CD4-positive, CD25-positive, alpha-beta regulatory T cell (primary cell): ENCODE data around the gene HBP1. TPM values are rescaled to one million over a fixed set of nuclear protein-coding genes. Genes with fewer than 3 reads are reported as not detected.

Source experiments
- ATAC-seq, 2 donors: fragments of 150-1000 bp; cut with Tn5 transposase; one replicate each; pipeline ENCODE4 v1.10.0; 2021; ENCODE audit warnings: low read depth in 2 of 2, moderate number of reproducible peaks in 2 of 2, moderate library complexity in 1 of 2
- DNase-seq, 3 donors: peaks; one replicate each; pipeline versions ENCODE4 v3.0.0 to v3.0.0-alpha.2; 2012 to 2022; ENCODE audit warnings: mixed read lengths in 1 of 3
- H3K27ac ChIP-seq: one replicate; pipeline ENCODE4 v1.7.0; 2013; ENCODE audit warnings: mild to moderate bottlenecking, low read length; ENCODE audit not compliant: insufficient read depth, poor library complexity, severe bottlenecking
- H3K27me3 ChIP-seq: one replicate; pipeline ENCODE4 v1.7.0; 2013; ENCODE audit warnings: low read length; ENCODE audit not compliant: control insufficient read depth, insufficient read depth
- H3K36me3 ChIP-seq: one replicate; pipeline ENCODE4 v1.7.0; 2013; ENCODE audit warnings: mild to moderate bottlenecking, low read length, moderate library complexity; ENCODE audit not compliant: control insufficient read depth, insufficient read depth
- H3K4me1 ChIP-seq: 2 replicates; pipeline ENCODE4 v1.7.0; 2013; ENCODE audit warnings: mild to moderate bottlenecking, low read length; ENCODE audit not compliant: insufficient read depth, control insufficient read depth, poor library complexity, severe bottlenecking
- H3K4me3 ChIP-seq: one replicate; pipeline ENCODE4 v1.7.0; 2013; ENCODE audit warnings: low read depth, mild to moderate bottlenecking, low read length, moderate library complexity
- H3K9me3 ChIP-seq, 2 experiments: 1 replicate in 1 of 2; 2 replicates in 1 of 2; pipeline ENCODE4 v1.7.0; 2013; ENCODE audit warnings: low read length in 2 of 2, mild to moderate bottlenecking in 1 of 2, moderate library complexity in 1 of 2; ENCODE audit not compliant: control insufficient read depth in 2 of 2
- H3K27ac Mint-ChIP-seq, 3 donors: one replicate each; pipeline ENCODE4 v1.8.0; 2020 to 2022; ENCODE audit warnings: mild to moderate bottlenecking in 3 of 3, mixed read lengths in 3 of 3, moderate library complexity in 2 of 3
- H3K27me3 Mint-ChIP-seq: one replicate; pipeline ENCODE4 v1.8.0; 2022; ENCODE audit warnings: mild to moderate bottlenecking, mixed read lengths
- H3K36me3 Mint-ChIP-seq: one replicate; pipeline ENCODE4 v1.8.0; 2020; ENCODE audit warnings: mixed read lengths
- H3K4me1 Mint-ChIP-seq, 4 donors: one replicate each; pipeline ENCODE4 v1.8.0; 2020 to 2022; ENCODE audit warnings: mixed read lengths in 4 of 4, mild to moderate bottlenecking in 1 of 4
- H3K4me3 Mint-ChIP-seq, 4 donors: one replicate each; pipeline ENCODE4 v1.8.0; 2020 to 2022; ENCODE audit warnings: mild to moderate bottlenecking in 4 of 4, mixed read lengths in 4 of 4, moderate library complexity in 3 of 4
- H3K9me3 Mint-ChIP-seq, 7 donors: one replicate each; pipeline ENCODE4 v1.8.0; 2020 to 2022; ENCODE audit warnings: mixed read lengths in 7 of 7, mild to moderate bottlenecking in 3 of 7, moderate library complexity in 2 of 7
- polyA plus RNA-seq, 4 donors: library from polyadenylated mRNA; unstranded; fragments of 300-500 nt; fragmentation: Illumina TruSeq; gene quantifications; one replicate each; pipeline ENCODE4 v1.2.3, GENCODE V29; 2021
- total RNA-seq: library from RNA; stranded (reverse); gene quantifications from one replicate; pipeline ENCODE4 v1.2.3, GENCODE V29; 2022

The HBP1 gene
- total and polyA plus RNA-seq, 5 donors from 2014 or later, result 67.8 to 249 (median 87.9) TPM

DNA sequence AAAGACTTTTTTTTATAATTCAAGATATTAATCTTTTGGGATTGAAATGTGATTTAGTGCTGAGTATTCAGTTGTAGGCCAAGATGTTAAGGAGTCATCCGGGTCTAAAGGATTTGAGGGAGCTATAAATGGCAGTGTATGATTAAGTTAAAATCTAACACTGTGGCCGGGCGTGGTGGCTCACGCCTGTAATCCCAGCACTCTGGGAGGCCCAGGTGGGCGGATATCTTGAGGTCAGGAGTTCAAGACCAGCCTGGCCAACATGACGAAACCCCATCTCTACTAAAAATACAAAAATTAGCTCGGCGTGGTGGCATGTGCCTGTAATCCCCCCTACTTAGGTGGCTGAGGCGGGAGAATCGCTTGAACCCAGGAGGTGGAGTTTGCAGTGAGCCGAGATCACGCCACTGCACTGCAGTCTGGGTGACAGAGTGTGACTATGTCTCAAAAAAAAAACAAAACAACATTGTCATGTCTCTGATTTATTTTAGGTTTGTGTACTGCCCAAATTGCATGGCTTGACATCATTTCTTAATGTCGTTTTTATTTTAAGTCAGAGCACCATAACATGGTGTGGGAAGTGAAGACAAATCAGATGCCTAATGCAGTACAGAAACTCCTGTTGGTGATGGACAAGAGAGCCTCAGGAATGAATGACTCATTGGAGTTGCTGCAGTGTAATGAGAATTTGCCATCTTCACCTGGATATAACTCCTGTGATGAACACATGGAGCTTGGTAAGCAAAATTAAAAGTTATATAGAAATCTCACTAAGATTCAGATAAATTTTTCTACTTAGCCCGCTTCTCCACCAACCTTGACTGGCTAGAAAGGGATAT lies 10.7 kb downstream of the HBP1 start:
- no peaks in the 10 kb centered on the region for H3K27me3 ChIP-seq
- peak overlapping the region in 2 of 3 donors; percentile 11 to 63 for H3K27ac Mint-ChIP-seq
- peak overlapping the region; percentile 48 for H3K4me3 ChIP-seq
- H3K27me3 Mint-ChIP-seq, result no peaks in the 10 kb centered on the region
- peaks cover 45 to 72% (median 53%) of the 10 kb centered on the region in 4 donors for H3K4me1 Mint-ChIP-seq
- peaks cover 57% of the 10 kb centered on the region for H3K36me3 ChIP-seq
- H3K4me1 ChIP-seq, result peaks cover 38% of the 10 kb centered on the region
- H3K4me3 Mint-ChIP-seq, result peak overlapping the region; percentile 21 to 73 (median 51)
- H3K9me3 Mint-ChIP-seq, result no peaks in the 10 kb centered on the region
- H3K36me3 Mint-ChIP-seq, result peaks cover 25% of the 10 kb centered on the region
- no peak for DNase-seq
- H3K9me3 ChIP-seq, result no peaks in the 10 kb centered on the region
- H3K27ac ChIP-seq, result no peak overlapping the region
- no peak for ATAC-seq

DNA sequence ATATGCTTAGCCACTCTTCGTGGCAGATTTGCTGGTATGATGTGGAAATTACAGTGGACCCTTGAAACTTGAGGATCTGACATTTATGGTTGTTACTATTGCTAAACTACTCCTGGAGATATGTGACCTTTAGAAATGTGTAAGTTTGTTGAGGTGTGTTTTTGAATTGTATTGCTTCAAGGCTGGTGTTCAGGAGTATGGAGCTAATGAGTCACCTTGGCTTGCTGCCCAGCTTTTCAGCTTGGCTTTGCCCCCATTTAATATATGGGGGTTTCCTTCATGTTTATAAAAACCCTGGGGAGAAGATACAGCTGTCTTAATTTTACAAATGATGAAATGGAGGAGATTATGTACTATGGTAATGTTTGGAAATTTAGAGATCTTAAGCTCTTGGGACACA lies 11.6 kb downstream of the HBP1 start:
- H3K4me3 ChIP-seq, result peak overlapping the region; percentile 48
- DNase-seq (peak in 2 of 3 donors; percentile 14 to 26), ATAC-seq (peak; percentile 45 to 60)
- Mint-ChIP-seq H3K27me3 (no peaks in the 10 kb centered on the region), H3K9me3 (no peaks in the 10 kb centered on the region), H3K4me3 (peak overlapping the region in 3 of 4 donors; percentile 27 to 73 (median 30)), H3K4me1 (peaks cover 46 to 72% (median 49%) of the 10 kb centered on the region in 4 donors), H3K36me3 (peaks cover 33% of the 10 kb centered on the region), H3K27ac (peak overlapping the region; percentile 11 to 49 (median 20))
- no peaks in the 10 kb centered on the region for H3K9me3 ChIP-seq
- H3K27me3 ChIP-seq, result no peaks in the 10 kb centered on the region
- peaks cover 35% of the 10 kb centered on the region for H3K4me1 ChIP-seq
- peaks cover 66% of the 10 kb centered on the region for H3K36me3 ChIP-seq
- H3K27ac ChIP-seq, result no peak overlapping the region

DNA sequence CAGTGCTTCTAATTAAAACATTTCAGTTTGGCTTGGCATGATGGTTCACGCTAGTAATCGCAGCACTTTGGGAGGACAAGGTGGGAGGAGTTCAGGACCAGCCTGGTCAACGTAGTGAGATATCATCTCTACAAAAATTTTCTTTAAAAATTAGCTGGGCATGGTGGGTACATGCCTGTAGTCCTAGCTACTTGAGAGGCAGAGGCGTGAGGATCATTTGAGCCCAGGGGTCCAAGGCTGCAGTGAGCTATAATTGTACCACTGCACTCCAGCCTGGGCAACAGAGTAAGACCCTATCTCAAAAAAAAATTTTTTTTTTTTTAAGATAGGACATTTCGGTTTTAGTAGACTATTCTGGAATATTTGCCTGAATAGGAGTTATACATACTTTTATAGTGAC lies 12.4 kb downstream of the HBP1 start:
- ATAC-seq (no peak), DNase-seq (no peak)
- H3K4me3 ChIP-seq, result no peak overlapping the region
- H3K36me3 ChIP-seq, result peaks cover 74% of the 10 kb centered on the region
- Mint-ChIP-seq H3K27me3 (no peaks in the 10 kb centered on the region), H3K4me3 (peak overlapping the region in 1 of 4 donors; percentile 45), H3K36me3 (peaks cover 38% of the 10 kb centered on the region), H3K9me3 (no peaks in the 10 kb centered on the region), H3K27ac (peak overlapping the region in 2 of 3 donors; percentile 11 to 49), H3K4me1 (peaks cover 45 to 67% (median 48%) of the 10 kb centered on the region in 4 donors)
- peaks cover 33% of the 10 kb centered on the region for H3K4me1 ChIP-seq
- no peaks in the 10 kb centered on the region for H3K9me3 ChIP-seq
- no peaks in the 10 kb centered on the region for H3K27me3 ChIP-seq
- H3K27ac ChIP-seq, result peak overlapping the region; percentile 9

GRCh38 chr7:107185716-107186115 lies 16.9 kb downstream of the HBP1 start:
- DNase-seq, result no peak

DNA sequence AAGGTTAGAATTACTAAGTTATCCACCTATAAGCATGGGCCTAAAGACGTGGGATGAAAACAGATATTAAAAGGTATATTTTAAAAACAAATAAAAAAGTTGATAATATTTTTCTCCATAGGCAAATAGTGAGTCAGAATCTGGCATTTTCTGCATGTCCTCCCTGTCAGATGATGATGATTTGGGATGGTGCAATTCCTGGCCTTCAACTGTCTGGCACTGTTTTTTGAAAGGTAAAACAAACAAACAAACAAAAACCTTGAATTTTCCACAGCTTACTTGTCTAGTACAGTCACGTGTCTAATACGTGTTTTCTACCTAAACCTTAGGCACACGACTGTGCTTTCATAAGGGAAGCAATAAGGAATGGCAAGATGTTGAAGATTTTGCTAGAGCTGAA lies 17.4 kb downstream of the HBP1 start:
- Mint-ChIP-seq H3K4me1 (peaks cover 23 to 44% (median 33%) of the 10 kb centered on the region in 4 donors), H3K4me3 (no peak overlapping the region), H3K36me3 (peaks cover 55% of the 10 kb centered on the region), H3K9me3 (no peaks in the 10 kb centered on the region), H3K27ac (peak overlapping the region in 1 of 3 donors; percentile 46), H3K27me3 (no peaks in the 10 kb centered on the region)
- no peak overlapping the region for H3K27ac ChIP-seq
- no peak for ATAC-seq
- no peaks in the 10 kb centered on the region for H3K27me3 ChIP-seq
- peaks cover 96% of the 10 kb centered on the region for H3K36me3 ChIP-seq
- no peaks in the 10 kb centered on the region for H3K9me3 ChIP-seq
- no peak overlapping the region for H3K4me3 ChIP-seq
- no peaks in the 10 kb centered on the region for H3K4me1 ChIP-seq
- no peak for DNase-seq

More at GRCh38 chr7:107185716-107186115, 16.9 kb downstream of the HBP1 start:
- H3K27me3 ChIP-seq, result no peaks in the 10 kb centered on the region
- no peak overlapping the region for H3K4me3 ChIP-seq
- no peaks in the 10 kb centered on the region for H3K9me3 ChIP-seq
- H3K36me3 ChIP-seq, result peaks cover 96% of the 10 kb centered on the region
- peaks cover 5% of the 10 kb centered on the region for H3K4me1 ChIP-seq
- Mint-ChIP-seq H3K4me1 (peaks cover 28 to 49% (median 38%) of the 10 kb centered on the region in 4 donors), H3K9me3 (no peaks in the 10 kb centered on the region), H3K27ac (no peak overlapping the region), H3K4me3 (no peak overlapping the region), H3K27me3 (no peaks in the 10 kb centered on the region), H3K36me3 (peaks cover 60% of the 10 kb centered on the region)
- no peak for ATAC-seq
- H3K27ac ChIP-seq, result no peak overlapping the region

DNA sequence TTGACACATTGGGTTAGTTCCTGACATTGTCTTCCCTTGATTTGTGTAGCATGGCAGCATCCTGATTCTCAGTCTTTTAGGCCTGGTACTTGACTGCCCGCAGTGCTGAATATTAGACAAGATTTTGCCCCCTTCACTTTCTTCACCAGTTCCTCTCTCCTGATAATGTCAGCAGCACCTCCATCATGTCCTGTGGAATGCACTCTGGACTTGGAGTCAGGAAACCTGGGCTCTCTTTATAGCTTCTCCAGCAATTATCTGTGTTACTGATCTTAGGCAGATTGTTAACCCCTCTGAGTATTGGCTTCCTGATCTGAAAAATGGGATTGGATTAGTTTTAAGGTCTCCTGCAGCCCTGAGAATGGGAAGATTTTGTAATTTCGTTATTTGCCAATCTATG lies 19.0 kb downstream of the HBP1 start:
- Histone ChIP-seq H3K36me3 (peaks cover 96% of the 10 kb centered on the region), H3K4me3 (no peak overlapping the region), H3K9me3 (no peaks in the 10 kb centered on the region), H3K27me3 (no peaks in the 10 kb centered on the region), H3K27ac (no peak overlapping the region), H3K4me1 (no peaks in the 10 kb centered on the region)
- Mint-ChIP-seq H3K27ac (peak overlapping the region in 2 of 3 donors; percentile 22 to 70), H3K27me3 (no peaks in the 10 kb centered on the region), H3K9me3 (no peaks in the 10 kb centered on the region), H3K36me3 (peaks cover 58% of the 10 kb centered on the region), H3K4me1 (peaks cover 22 to 44% (median 34%) of the 10 kb centered on the region in 4 donors), H3K4me3 (no peak overlapping the region)
- no peak for ATAC-seq
- no peak for DNase-seq

DNA sequence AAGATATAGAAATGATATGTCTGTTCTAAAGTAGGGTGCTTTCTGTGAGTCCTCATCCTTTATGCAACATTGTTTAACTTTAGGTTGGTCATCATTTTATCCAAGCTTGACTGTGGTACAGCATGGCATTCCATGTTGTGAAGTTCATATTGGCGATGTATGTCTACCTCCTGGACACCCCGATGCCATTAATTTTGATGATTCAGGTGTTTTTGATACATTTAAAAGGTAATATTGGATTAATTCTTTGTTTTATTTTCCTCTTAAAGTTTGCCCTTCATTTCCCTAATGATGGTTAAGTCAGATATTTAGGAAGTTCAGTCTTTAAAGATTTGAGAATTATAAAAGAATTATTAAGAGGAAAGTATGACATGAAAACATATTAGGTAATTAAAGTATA lies 21.3 kb downstream of the HBP1 start:
- Mint-ChIP-seq H3K4me1 (peaks cover 21 to 37% (median 34%) of the 10 kb centered on the region in 4 donors), H3K27me3 (no peaks in the 10 kb centered on the region), H3K27ac (no peak overlapping the region), H3K4me3 (no peak overlapping the region), H3K36me3 (peaks cover 47% of the 10 kb centered on the region), H3K9me3 (no peaks in the 10 kb centered on the region)
- Histone ChIP-seq H3K9me3 (no peaks in the 10 kb centered on the region), H3K27me3 (no peaks in the 10 kb centered on the region), H3K36me3 (peaks cover 95% of the 10 kb centered on the region), H3K4me3 (no peak overlapping the region), H3K4me1 (no peaks in the 10 kb centered on the region), H3K27ac (no peak overlapping the region)
- ATAC-seq (no peak), DNase-seq (no peak)
